Measurements from ENCODE around the gene SRSF1. TPM values are rescaled to one million over a fixed set of nuclear protein-coding genes. Genes with fewer than 3 reads are reported as not detected.

SRSF1 gene
- total RNA-seq, 4 donors from 2014 or later: 116 to 429 (median 147) TPM

DNA sequence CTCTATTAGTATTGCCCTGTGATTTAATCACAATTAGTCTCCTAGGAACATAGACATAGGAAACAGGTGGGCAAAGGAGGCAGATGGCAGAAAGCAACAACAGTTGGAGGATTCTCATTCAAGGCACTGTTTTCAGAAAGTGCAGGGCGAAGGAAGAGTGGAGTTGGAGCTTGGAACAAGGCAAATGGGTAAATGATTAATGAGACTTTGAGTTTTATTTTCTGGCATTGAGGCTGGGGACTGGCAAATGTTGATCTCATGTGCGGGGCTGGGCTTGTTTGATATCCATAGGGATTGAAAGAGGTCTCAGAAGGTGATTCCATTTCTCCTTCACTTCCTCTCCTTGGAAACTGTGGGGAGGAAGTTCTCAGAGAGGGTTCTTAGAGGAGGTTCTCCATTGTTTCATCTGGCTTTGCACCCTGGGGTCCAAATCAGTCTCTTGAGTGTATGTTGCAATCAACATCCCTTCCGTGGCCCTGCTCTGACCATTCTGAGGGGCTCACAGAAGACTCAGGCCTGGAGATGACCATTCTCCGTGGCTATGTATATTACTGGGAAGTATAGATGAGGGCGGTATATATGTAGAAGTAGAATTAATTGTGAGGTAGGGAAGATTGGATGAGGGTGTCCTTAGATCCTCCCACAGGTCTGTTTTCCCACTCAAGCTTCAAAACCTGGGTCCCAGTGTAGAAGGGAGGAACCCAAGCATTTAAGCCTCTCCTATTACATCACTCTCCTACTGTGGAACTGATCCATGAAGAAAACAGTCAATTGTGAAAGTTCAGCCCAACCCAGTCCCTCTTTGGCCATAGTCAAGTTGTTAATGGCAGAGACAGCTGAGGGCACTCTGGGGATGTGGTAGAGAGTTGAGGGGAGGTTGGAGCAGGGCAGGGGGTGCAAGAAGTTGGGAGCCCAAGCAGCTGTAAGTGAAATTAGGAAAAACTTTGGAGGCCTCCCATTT lies 36.5 kb upstream of the SRSF1 start:
- Histone ChIP-seq H3K27ac (no peak overlapping the region), H3K4me3 (no peak overlapping the region)
- intact Hi-C loops (cut with DNase I; ENCODE audit: low total_unique reads): no loop called here

GRCh38 chr17:58041161-58041560 lies 34.1 kb upstream of the SRSF1 start:
- intact Hi-C loops (cut with DNase I; ENCODE audit: low total_unique reads): no loop called here

More for the DNA sequence above, 36.5 kb upstream of the SRSF1 start:
- Histone ChIP-seq H3K36me3 (no peaks in the 10 kb centered on the region), H3K27me3 (no peaks in the 10 kb centered on the region), H3K4me1 (no peaks in the 10 kb centered on the region), H3K9me3 (no peaks in the 10 kb centered on the region)
- TF ChIP-seq CTCF (IDR thresholded peaks at IDR 0.05): no peak
- no peak for TF ChIP-seq POLR2A (IDR thresholded peaks at IDR 0.05)
- no peak for DNase-seq

GRCh38 chr17:58040386-58040785 lies 33.3 kb upstream of the SRSF1 start:
- H3K36me3 ChIP-seq: no peaks in the 10 kb centered on the region
- no peaks in the 10 kb centered on the region for H3K27me3 ChIP-seq
- intact Hi-C loops (cut with DNase I; ENCODE audit: low total_unique reads): no loop called here
- H3K27ac ChIP-seq: no peak overlapping the region
- H3K9me3 ChIP-seq: no peaks in the 10 kb centered on the region
- no peak overlapping the region for H3K4me3 ChIP-seq
- no peaks in the 10 kb centered on the region for H3K4me1 ChIP-seq
- TF ChIP-seq CTCF (IDR thresholded peaks at IDR 0.05) (no peak), POLR2A (IDR thresholded peaks at IDR 0.05) (no peak)
- DNase-seq: no peak

More at GRCh38 chr17:58041161-58041560, 34.1 kb upstream of the SRSF1 start:
- H3K27me3 ChIP-seq: no peaks in the 10 kb centered on the region
- H3K27ac ChIP-seq: no peak overlapping the region
- no peak for DNase-seq
- no peaks in the 10 kb centered on the region for H3K4me1 ChIP-seq
- H3K9me3 ChIP-seq: no peaks in the 10 kb centered on the region
- no peaks in the 10 kb centered on the region for H3K36me3 ChIP-seq
- H3K4me3 ChIP-seq: no peak overlapping the region
- no peak for TF ChIP-seq POLR2A (IDR thresholded peaks at IDR 0.05)

DNA sequence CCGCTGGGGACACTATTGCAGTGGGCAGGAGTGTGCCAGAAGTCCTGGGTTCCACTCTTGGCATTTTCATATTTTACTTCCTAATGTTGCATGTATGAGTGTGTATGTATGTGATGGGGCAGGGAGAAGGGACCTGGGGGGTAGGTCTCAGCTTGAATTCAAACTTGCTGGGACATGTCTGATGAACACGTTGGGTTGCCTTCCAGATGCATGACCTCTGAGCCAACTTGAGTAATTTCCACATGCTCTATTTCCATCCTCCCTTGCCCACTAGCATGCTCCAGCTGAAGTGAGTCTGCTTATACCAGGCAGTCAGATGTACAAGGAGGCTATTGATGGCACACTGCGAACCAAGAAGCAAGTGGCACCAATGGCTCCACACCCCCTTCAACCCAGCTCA lies 32.9 kb upstream of the SRSF1 start:
- intact Hi-C loops (cut with DNase I; ENCODE audit: low total_unique reads): no loop called here
- Histone ChIP-seq H3K27me3 (no peaks in the 10 kb centered on the region), H3K36me3 (no peaks in the 10 kb centered on the region), H3K27ac (no peak overlapping the region), H3K9me3 (no peaks in the 10 kb centered on the region), H3K4me1 (no peaks in the 10 kb centered on the region), H3K4me3 (no peak overlapping the region)
- DNase-seq: no peak
- no peak for TF ChIP-seq POLR2A (IDR thresholded peaks at IDR 0.05)
- TF ChIP-seq CTCF (IDR thresholded peaks at IDR 0.05): no peak

- no peak for TF ChIP-seq CTCF (IDR thresholded peaks at IDR 0.05)
- TF ChIP-seq POLR2A (IDR thresholded peaks at IDR 0.05): no peak
These were observed 25.8 kb upstream of the SRSF1 start for GRCh38 chr17:58032691-58033415.

More at GRCh38 chr17:58032691-58033415, 25.8 kb upstream of the SRSF1 start:
- no peaks in the 10 kb centered on the region for H3K36me3 ChIP-seq
- intact Hi-C loops (cut with DNase I; ENCODE audit: low total_unique reads): no loop called here
- H3K4me1 ChIP-seq: no peaks in the 10 kb centered on the region
- DNase-seq: no peak
- no peak overlapping the region for H3K4me3 ChIP-seq
- H3K9me3 ChIP-seq: no peaks in the 10 kb centered on the region
- H3K27me3 ChIP-seq: no peaks in the 10 kb centered on the region
- H3K27ac ChIP-seq: no peak overlapping the region
